Activated T-cell treated with anti-CD3 and anti-CD28 coated beads, Interleukin-2, amount 50 U/mL, for 4 hours (primary cell): ENCODE results near the gene PTP4A1. TPM values are rescaled to one million over a fixed set of nuclear protein-coding genes. Genes with fewer than 3 reads are reported as not detected.

Source experiments
- total RNA-seq, 3 donors: library from RNA; stranded (reverse); gene quantifications; one replicate each; pipeline ENCODE4 v1.2.1, GENCODE V29; 2021

The PTP4A1 gene
- total RNA-seq, 3 donors from 2014 or later = 64.2 to 71.1 (median 70.3) TPM

Other genes with a start within 250 kb of the PTP4A1 start
- gene PHF3, start 63.3 kb downstream of the PTP4A1 start, total RNA-seq = 10 to 100 TPM; 27.7 to 30.5 (median 28.9) TPM